OCI-LY1 (cell line): ENCODE measurements around the gene MPEG1.

Experiments used
- H2AFZ ChIP-seq: fragments of 200-600 bp; sonication (generic), shearing (Covaris generic); 2 replicates; pipeline ENCODE4 v1.6.0; 2014; ENCODE audit warnings: antibody characterized with exemption, mild to moderate bottlenecking, low read length
- H3F3A ChIP-seq: fragments of 200-600 bp; sonication (generic), shearing (Covaris generic); 2 replicates; pipeline ENCODE4 v1.6.0; 2014; ENCODE audit warnings: mild to moderate bottlenecking, antibody characterized with exemption, low read length, moderate library complexity; ENCODE audit not compliant: insufficient read depth
- H3K27ac ChIP-seq: fragments of 200-600 bp; sonication (generic); 2 replicates; pipeline ENCODE4 v1.5.1; 2014; ENCODE audit warnings: low read length, mixed run types, mild to moderate bottlenecking, low read depth; ENCODE audit not compliant: poor library complexity, severe bottlenecking
- H3K27me3 ChIP-seq: fragments of 200-600 bp; sonication (generic); 2 replicates; pipeline ENCODE4 v1.6.0; 2014; ENCODE audit warnings: antibody characterized with exemption, mild to moderate bottlenecking, low read length, moderate library complexity; ENCODE audit not compliant: insufficient read depth
- H3K36me3 ChIP-seq: fragments of 200-600 bp; sonication (generic); 2 replicates; pipeline ENCODE4 v1.6.1; 2014; ENCODE audit warnings: mild to moderate bottlenecking, antibody characterized with exemption, low read length, moderate library complexity, mixed read lengths; ENCODE audit not compliant: insufficient read depth
- H3K4me1 ChIP-seq: fragments of 200-600 bp; sonication (generic); 2 replicates; pipeline ENCODE4 v1.5.1; 2014; ENCODE audit warnings: mild to moderate bottlenecking, low read length, moderate library complexity; ENCODE audit not compliant: insufficient read depth, severe bottlenecking
- H3K4me2 ChIP-seq: fragments of 200-600 bp; sonication (generic), shearing (Covaris generic); 2 replicates; pipeline ENCODE4 v1.6.1; 2014; ENCODE audit warnings: low read length
- H3K4me3 ChIP-seq: fragments of 200-600 bp; sonication (generic); 2 replicates; pipeline ENCODE4 v1.5.1; 2014; ENCODE audit warnings: low read length, low read depth, mild to moderate bottlenecking, mixed read lengths; ENCODE audit not compliant: poor library complexity, severe bottlenecking
- H3K79me2 ChIP-seq: fragments of 200-600 bp; shearing (Covaris generic); 2 replicates; pipeline ENCODE4 v1.6.1; 2016; ENCODE audit warnings: mixed run types, low read length, mixed read lengths; ENCODE audit not compliant: insufficient read depth
- H3K9ac ChIP-seq: fragments of 200-600 bp; sonication (generic), shearing (Covaris generic); 2 replicates; pipeline ENCODE4 v1.6.1; 2014; ENCODE audit warnings: mild to moderate bottlenecking, low read length, mixed read lengths
- H3K9me2 ChIP-seq: fragments of 200-600 bp; sonication (generic), shearing (Covaris generic); 2 replicates; pipeline ENCODE4 v1.6.1; 2014; ENCODE audit warnings: low read depth, mild to moderate bottlenecking, low read length, mixed read lengths
- H3K9me3 ChIP-seq: fragments of 200-600 bp; shearing (Covaris generic); 2 replicates; pipeline ENCODE4 v1.6.1; 2014; ENCODE audit warnings: low read length, mixed read lengths
- H4K20me1 ChIP-seq: fragments of 200-600 bp; sonication (generic), shearing (Covaris generic); 2 replicates; pipeline ENCODE4 v1.6.0; 2016; ENCODE audit warnings: mild to moderate bottlenecking, low read length; ENCODE audit not compliant: insufficient read depth
- EZH2 ChIP-seq: fragments of 200-600 bp; sonication (generic), shearing (Covaris generic); IDR thresholded peaks from 2 replicates; pipeline ENCODE4 v1.8.0; 2017; ENCODE audit warnings: borderline replicate concordance, mixed run types, mild to moderate bottlenecking, antibody characterized with exemption, low read length, moderate library complexity, mixed read lengths
- TF ChIP-seq, protein P1 (sequence below): fragments of 200-600 bp; sonication (generic), shearing (Covaris generic); IDR thresholded peaks from 2 replicates; pipeline ENCODE4 v1.5.1; 2017; ENCODE audit warnings: mild to moderate bottlenecking, antibody characterized with exemption, low read length, moderate library complexity, mixed read lengths

MPEG1 gene

GRCh38 chr11:59171508-59172322 lies 41.0 kb downstream of the MPEG1 start, which contains the start of gene DTX4:
Gene DTX4, plus strand, starts transcription at chr11:59172132. Its CDS starts 464 bp downstream, at chr11:59172596.
- no peaks in the 10 kb centered on the region for H3K9me2 ChIP-seq
- no peaks in the 10 kb centered on the region for H3K27me3 ChIP-seq
- peak within 1 kb of the TSS; percentile 95 for H3K4me2 ChIP-seq
- H3F3A ChIP-seq = 0 out of 2 replicates have a peak, but pooled peaks cover 3% of the 10 kb centered on the region
- no peaks in the 10 kb centered on the region for H4K20me1 ChIP-seq
- H3K9ac ChIP-seq = peak within 1 kb of the TSS; percentile 73
- 0 out of 2 replicates have a peak within 1 kb of the TSS, but pooled peaks have one; percentile 42 for H2AFZ ChIP-seq
- H3K4me1 ChIP-seq = peaks cover 17% of the 10 kb centered on the region
- peak within 1 kb of the TSS; percentile 17 for H3K27ac ChIP-seq
- no peaks in the 10 kb centered on the region; the same call in 1 of the 2 replicates for H3K36me3 ChIP-seq
- H3K79me2 ChIP-seq = no peaks in the 10 kb centered on the region
- no peak for TF ChIP-seq EZH2
- TF ChIP-seq, protein P1, sequence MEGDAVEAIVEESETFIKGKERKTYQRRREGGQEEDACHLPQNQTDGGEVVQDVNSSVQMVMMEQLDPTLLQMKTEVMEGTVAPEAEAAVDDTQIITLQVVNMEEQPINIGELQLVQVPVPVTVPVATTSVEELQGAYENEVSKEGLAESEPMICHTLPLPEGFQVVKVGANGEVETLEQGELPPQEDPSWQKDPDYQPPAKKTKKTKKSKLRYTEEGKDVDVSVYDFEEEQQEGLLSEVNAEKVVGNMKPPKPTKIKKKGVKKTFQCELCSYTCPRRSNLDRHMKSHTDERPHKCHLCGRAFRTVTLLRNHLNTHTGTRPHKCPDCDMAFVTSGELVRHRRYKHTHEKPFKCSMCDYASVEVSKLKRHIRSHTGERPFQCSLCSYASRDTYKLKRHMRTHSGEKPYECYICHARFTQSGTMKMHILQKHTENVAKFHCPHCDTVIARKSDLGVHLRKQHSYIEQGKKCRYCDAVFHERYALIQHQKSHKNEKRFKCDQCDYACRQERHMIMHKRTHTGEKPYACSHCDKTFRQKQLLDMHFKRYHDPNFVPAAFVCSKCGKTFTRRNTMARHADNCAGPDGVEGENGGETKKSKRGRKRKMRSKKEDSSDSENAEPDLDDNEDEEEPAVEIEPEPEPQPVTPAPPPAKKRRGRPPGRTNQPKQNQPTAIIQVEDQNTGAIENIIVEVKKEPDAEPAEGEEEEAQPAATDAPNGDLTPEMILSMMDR = peak; percentile 74
- no peaks in the 10 kb centered on the region for H3K9me3 ChIP-seq
- peak within 1 kb of the TSS; percentile 78 for H3K4me3 ChIP-seq

DNA sequence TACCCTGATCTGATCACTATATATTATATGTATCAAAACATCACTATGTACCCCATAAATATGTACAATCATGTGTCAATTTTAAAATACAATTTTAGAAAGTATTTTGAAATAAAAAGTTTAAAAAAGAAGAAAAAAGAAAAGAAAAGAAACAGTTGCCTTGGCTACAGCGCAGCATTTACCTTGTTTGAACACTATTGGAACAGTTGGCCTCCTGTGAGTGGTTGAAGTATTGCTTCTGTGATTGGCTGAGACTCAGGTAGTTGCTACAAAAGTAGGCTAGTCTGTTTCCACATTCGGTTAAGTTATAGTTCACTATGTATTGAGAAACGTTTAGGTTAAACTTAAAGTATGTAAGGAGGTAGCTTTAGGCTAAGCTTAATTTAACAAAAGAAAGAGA lies 48.7 kb downstream of the MPEG1 start:
- Histone ChIP-seq H3K9ac (no peak overlapping the region), H2AFZ (no peak overlapping the region), H3K9me2 (no peaks in the 10 kb centered on the region), H3K4me1 (no peaks in the 10 kb centered on the region), H3K4me2 (no peak overlapping the region), H3K36me3 (no peaks in the 10 kb centered on the region), H3K4me3 (no peak overlapping the region), H3K9me3 (no peaks in the 10 kb centered on the region), H3K79me2 (no peaks in the 10 kb centered on the region), H3K27ac (no peak overlapping the region), H3K27me3 (no peaks in the 10 kb centered on the region), H4K20me1 (no peaks in the 10 kb centered on the region), H3F3A (no peaks in the 10 kb centered on the region)
- TF ChIP-seq EZH2 = no peak
- TF ChIP-seq, protein P1 = no peak
